ENCODE results near the gene DHX16. TPM values are rescaled to one million over a fixed set of nuclear protein-coding genes. Genes with fewer than 3 reads are reported as not detected.

Gene DHX16
- total and polyA plus RNA-seq, 9 of the 15 experiments (the other 6 are each of a cell fraction or from before 2014, with no cell fraction given), result 14.6 to 66.1 (median 47.5) TPM

DNA sequence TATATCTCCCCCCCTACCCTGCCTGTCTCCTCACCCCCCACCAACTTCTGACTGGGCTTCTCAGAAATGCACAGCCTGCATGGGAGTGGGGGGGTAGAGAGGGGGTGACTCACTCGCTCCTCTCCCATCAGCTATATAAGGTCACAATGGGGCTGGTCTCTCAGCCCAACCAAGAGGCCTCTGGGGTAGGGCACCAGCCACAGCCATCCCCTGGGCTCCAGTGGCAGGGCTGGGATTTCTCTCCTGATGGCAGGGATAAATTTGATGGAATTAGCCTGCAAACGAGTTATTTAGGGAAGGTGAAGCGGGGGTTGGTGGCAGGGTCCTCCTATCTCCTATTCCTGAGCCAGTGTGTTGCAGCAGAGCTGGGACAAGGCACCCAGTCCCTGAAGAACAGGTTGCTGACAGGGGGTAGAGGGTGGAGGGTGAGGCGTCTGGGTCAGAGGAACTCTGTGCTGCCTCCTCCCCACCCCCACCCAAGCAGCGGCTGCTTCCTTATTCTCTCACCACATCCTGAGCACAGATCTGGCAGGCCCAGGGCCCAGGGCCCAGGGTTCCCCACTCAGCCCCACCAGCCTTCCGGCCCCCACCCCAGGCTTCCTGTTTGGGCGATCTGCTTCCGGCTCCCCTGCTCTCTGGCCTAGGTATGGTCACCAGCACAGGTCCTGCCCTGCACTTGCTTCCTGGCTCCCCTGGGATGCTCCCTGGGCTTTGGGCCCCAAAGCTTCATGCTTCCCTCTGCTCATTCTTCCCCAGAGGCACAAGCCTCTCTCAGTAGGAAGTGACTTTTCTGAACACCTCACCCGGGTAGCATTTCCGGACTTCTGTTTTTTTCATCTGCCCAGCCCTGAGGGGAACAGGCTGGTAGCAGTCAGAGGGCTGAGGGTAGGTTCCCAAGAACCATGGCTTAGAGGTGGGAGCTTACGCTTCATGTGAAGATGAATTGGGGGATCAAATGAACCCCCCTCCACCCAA, 9.6 kb upstream of the DHX16 start (continued):
- no peak for TF ChIP-seq ZNF354B (CRISPR knock-in tag; IDR thresholded peaks at IDR 0.05)
- no peak for TF ChIP-seq ZNF347 (CRISPR knock-in tag; IDR thresholded peaks at IDR 0.05; ENCODE audit: low read depth)
- TF ChIP-seq PHF20 (IDR thresholded peaks at IDR 0.05; ENCODE audit: partially characterized antibody), result peak; percentile 44
- TF ChIP-seq, protein P1, sequence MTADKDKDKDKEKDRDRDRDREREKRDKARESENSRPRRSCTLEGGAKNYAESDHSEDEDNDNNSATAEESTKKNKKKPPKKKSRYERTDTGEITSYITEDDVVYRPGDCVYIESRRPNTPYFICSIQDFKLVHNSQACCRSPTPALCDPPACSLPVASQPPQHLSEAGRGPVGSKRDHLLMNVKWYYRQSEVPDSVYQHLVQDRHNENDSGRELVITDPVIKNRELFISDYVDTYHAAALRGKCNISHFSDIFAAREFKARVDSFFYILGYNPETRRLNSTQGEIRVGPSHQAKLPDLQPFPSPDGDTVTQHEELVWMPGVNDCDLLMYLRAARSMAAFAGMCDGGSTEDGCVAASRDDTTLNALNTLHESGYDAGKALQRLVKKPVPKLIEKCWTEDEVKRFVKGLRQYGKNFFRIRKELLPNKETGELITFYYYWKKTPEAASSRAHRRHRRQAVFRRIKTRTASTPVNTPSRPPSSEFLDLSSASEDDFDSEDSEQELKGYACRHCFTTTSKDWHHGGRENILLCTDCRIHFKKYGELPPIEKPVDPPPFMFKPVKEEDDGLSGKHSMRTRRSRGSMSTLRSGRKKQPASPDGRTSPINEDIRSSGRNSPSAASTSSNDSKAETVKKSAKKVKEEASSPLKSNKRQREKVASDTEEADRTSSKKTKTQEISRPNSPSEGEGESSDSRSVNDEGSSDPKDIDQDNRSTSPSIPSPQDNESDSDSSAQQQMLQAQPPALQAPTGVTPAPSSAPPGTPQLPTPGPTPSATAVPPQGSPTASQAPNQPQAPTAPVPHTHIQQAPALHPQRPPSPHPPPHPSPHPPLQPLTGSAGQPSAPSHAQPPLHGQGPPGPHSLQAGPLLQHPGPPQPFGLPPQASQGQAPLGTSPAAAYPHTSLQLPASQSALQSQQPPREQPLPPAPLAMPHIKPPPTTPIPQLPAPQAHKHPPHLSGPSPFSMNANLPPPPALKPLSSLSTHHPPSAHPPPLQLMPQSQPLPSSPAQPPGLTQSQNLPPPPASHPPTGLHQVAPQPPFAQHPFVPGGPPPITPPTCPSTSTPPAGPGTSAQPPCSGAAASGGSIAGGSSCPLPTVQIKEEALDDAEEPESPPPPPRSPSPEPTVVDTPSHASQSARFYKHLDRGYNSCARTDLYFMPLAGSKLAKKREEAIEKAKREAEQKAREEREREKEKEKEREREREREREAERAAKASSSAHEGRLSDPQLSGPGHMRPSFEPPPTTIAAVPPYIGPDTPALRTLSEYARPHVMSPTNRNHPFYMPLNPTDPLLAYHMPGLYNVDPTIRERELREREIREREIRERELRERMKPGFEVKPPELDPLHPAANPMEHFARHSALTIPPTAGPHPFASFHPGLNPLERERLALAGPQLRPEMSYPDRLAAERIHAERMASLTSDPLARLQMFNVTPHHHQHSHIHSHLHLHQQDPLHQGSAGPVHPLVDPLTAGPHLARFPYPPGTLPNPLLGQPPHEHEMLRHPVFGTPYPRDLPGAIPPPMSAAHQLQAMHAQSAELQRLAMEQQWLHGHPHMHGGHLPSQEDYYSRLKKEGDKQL (CRISPR knock-in tag; IDR thresholded peaks at IDR 0.05; ENCODE audit: borderline replicate concordance), result no peak
- TF ChIP-seq PHF21A (IDR thresholded peaks at IDR 0.05; ENCODE audit: borderline replicate concordance, low read depth), result peak; percentile 39; the same call in 1 of the 2 replicates
- TF ChIP-seq, protein P2, sequence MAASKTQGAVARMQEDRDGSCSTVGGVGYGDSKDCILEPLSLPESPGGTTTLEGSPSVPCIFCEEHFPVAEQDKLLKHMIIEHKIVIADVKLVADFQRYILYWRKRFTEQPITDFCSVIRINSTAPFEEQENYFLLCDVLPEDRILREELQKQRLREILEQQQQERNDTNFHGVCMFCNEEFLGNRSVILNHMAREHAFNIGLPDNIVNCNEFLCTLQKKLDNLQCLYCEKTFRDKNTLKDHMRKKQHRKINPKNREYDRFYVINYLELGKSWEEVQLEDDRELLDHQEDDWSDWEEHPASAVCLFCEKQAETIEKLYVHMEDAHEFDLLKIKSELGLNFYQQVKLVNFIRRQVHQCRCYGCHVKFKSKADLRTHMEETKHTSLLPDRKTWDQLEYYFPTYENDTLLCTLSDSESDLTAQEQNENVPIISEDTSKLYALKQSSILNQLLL (CRISPR knock-in tag; IDR thresholded peaks at IDR 0.05; ENCODE audit: borderline replicate concordance), result no peak
- TF ChIP-seq SMARCC2 (IDR thresholded peaks at IDR 0.05; ENCODE audit: low read depth), result peak; percentile 66
- TF ChIP-seq TEAD4 (IDR thresholded peaks at IDR 0.05; ENCODE audit: low read length), result peak; percentile 27; the same call in 1 of the 2 replicates
- no peak for TF ChIP-seq TEAD4 (CRISPR knock-in tag; IDR thresholded peaks at IDR 0.05; ENCODE audit: borderline replicate concordance)
- TF ChIP-seq U2AF2 (optimal IDR thresholded peaks at IDR 0.05; ENCODE audit: low read depth, low read length), result no peak
- no peak for TF ChIP-seq ZNF324 (CRISPR knock-in tag; IDR thresholded peaks at IDR 0.05)
- TF ChIP-seq, protein P3, sequence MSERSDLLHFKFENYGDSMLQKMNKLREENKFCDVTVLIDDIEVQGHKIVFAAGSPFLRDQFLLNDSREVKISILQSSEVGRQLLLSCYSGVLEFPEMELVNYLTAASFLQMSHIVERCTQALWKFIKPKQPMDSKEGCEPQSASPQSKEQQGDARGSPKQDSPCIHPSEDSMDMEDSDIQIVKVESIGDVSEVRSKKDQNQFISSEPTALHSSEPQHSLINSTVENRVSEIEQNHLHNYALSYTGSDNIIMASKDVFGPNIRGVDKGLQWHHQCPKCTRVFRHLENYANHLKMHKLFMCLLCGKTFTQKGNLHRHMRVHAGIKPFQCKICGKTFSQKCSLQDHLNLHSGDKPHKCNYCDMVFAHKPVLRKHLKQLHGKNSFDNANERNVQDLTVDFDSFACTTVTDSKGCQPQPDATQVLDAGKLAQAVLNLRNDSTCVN (CRISPR knock-in tag; IDR thresholded peaks at IDR 0.05), result no peak
- TF ChIP-seq, protein P4, sequence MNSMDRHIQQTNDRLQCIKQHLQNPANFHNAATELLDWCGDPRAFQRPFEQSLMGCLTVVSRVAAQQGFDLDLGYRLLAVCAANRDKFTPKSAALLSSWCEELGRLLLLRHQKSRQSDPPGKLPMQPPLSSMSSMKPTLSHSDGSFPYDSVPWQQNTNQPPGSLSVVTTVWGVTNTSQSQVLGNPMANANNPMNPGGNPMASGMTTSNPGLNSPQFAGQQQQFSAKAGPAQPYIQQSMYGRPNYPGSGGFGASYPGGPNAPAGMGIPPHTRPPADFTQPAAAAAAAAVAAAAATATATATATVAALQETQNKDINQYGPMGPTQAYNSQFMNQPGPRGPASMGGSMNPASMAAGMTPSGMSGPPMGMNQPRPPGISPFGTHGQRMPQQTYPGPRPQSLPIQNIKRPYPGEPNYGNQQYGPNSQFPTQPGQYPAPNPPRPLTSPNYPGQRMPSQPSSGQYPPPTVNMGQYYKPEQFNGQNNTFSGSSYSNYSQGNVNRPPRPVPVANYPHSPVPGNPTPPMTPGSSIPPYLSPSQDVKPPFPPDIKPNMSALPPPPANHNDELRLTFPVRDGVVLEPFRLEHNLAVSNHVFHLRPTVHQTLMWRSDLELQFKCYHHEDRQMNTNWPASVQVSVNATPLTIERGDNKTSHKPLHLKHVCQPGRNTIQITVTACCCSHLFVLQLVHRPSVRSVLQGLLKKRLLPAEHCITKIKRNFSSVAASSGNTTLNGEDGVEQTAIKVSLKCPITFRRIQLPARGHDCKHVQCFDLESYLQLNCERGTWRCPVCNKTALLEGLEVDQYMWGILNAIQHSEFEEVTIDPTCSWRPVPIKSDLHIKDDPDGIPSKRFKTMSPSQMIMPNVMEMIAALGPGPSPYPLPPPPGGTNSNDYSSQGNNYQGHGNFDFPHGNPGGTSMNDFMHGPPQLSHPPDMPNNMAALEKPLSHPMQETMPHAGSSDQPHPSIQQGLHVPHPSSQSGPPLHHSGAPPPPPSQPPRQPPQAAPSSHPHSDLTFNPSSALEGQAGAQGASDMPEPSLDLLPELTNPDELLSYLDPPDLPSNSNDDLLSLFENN (IDR thresholded peaks at IDR 0.05; ENCODE audit: low read depth in 2 of 2, low read length in 2 of 2), result peak in 1 of 2 experiments; percentile 73; a peak in 2 of 4 replicates
- TF ChIP-seq FOXK2 (conservative IDR thresholded peaks at IDR 0.05 in 1 of 2, IDR thresholded peaks at IDR 0.05 in 1 of 2; ENCODE audit: low read depth in 2 of 2), result 0 out of 4 replicates have a peak, but pooled peaks of 1 of the 2 experiments have one; percentile 8

Data from K562 (cell line).